Measurements from ENCODE around the gene ITPRID1. TPM values are rescaled to one million over a fixed set of nuclear protein-coding genes. Genes with fewer than 3 reads are reported as not detected.
A peak's percentile ranks its signal among the peaks of the same experiment; 100 is the strongest.

Gene ITPRID1
- total RNA-seq, 1 donor from 2014 or later = not detected

GRCh38 chr7:31683445-31684225, 169.7 kb downstream of the ITPRID1 start:
- Histone ChIP-seq H3K4me3 (no peak overlapping the region), H3K9me3 (replicated peaks) (no peaks in the 10 kb centered on the region), H3K27me3 (ENCODE audit: low read depth) (no peaks in the 10 kb centered on the region), H3K36me3 (no peaks in the 10 kb centered on the region), H3K27ac (replicated peaks) (no peak overlapping the region), H3K4me1 (no peaks in the 10 kb centered on the region)
- intact Hi-C loops (cut with micrococcal nuclease) = no loop called here
- DNase-seq = no peak
- no peak for TF ChIP-seq CTCF (IDR thresholded peaks at IDR 0.05; ENCODE audit: borderline replicate concordance)

- TF ChIP-seq CTCF (IDR thresholded peaks at IDR 0.05; ENCODE audit: borderline replicate concordance) = no peak
- Histone ChIP-seq H3K4me3 (no peak within 1 kb of the TSS), H3K36me3 (no peaks in the 10 kb centered on the region), H3K27me3 (ENCODE audit: low read depth) (no peaks in the 10 kb centered on the region), H3K27ac (replicated peaks) (no peak within 1 kb of the TSS), H3K4me1 (no peaks in the 10 kb centered on the region), H3K9me3 (replicated peaks) (no peaks in the 10 kb centered on the region)
- intact Hi-C loops (cut with micrococcal nuclease) = no loop called here
- peak; percentile 34 for DNase-seq
Observed at GRCh38 chr7:31687024-31687748, 173.3 kb downstream of the ITPRID1 start, which contains the start of gene PPP1R17. PPP1R17 (plus strand) TSS chr7:31687215; CDS start chr7:31692442, 5,227 bp downstream.

- Histone ChIP-seq H3K4me3 (no peak overlapping the region), H3K4me1 (no peaks in the 10 kb centered on the region), H3K27ac (replicated peaks) (no peak overlapping the region), H3K27me3 (ENCODE audit: low read depth) (no peaks in the 10 kb centered on the region), H3K9me3 (replicated peaks) (no peaks in the 10 kb centered on the region), H3K36me3 (no peaks in the 10 kb centered on the region)
- no peak for TF ChIP-seq CTCF (IDR thresholded peaks at IDR 0.05; ENCODE audit: borderline replicate concordance)
- no peak for DNase-seq
- intact Hi-C loops (cut with micrococcal nuclease) = no loop called here
Observed at GRCh38 chr7:31688372-31688771, 174.5 kb downstream of the ITPRID1 start.

GRCh38 chr7:31688996-31689395, 175.1 kb downstream of the ITPRID1 start:
- Histone ChIP-seq H3K4me3 (no peak overlapping the region), H3K4me1 (no peaks in the 10 kb centered on the region), H3K36me3 (no peaks in the 10 kb centered on the region), H3K27me3 (ENCODE audit: low read depth) (no peaks in the 10 kb centered on the region), H3K9me3 (replicated peaks) (no peaks in the 10 kb centered on the region), H3K27ac (replicated peaks) (no peak overlapping the region)
- intact Hi-C loops (cut with micrococcal nuclease) = no loop called here
- TF ChIP-seq CTCF (IDR thresholded peaks at IDR 0.05; ENCODE audit: borderline replicate concordance) = no peak
- DNase-seq = no peak

- Histone ChIP-seq H3K9me3 (replicated peaks) (no peaks in the 10 kb centered on the region), H3K27ac (replicated peaks) (no peak overlapping the region), H3K27me3 (ENCODE audit: low read depth) (no peaks in the 10 kb centered on the region), H3K4me1 (no peaks in the 10 kb centered on the region), H3K36me3 (no peaks in the 10 kb centered on the region), H3K4me3 (no peak overlapping the region)
- no peak for DNase-seq
- TF ChIP-seq CTCF (IDR thresholded peaks at IDR 0.05; ENCODE audit: borderline replicate concordance) = no peak
- intact Hi-C loops (cut with micrococcal nuclease) = no loop called here
Observed at GRCh38 chr7:31690935-31691334, 177.0 kb downstream of the ITPRID1 start.
